Measurements from ENCODE around the gene FOXN1.
"Not testable (repeated sequence)": the region's sequence is repeated elsewhere in the genome, so short reads cannot be mapped to it uniquely, and the experiment has no call there.

The FOXN1 gene, protein sequence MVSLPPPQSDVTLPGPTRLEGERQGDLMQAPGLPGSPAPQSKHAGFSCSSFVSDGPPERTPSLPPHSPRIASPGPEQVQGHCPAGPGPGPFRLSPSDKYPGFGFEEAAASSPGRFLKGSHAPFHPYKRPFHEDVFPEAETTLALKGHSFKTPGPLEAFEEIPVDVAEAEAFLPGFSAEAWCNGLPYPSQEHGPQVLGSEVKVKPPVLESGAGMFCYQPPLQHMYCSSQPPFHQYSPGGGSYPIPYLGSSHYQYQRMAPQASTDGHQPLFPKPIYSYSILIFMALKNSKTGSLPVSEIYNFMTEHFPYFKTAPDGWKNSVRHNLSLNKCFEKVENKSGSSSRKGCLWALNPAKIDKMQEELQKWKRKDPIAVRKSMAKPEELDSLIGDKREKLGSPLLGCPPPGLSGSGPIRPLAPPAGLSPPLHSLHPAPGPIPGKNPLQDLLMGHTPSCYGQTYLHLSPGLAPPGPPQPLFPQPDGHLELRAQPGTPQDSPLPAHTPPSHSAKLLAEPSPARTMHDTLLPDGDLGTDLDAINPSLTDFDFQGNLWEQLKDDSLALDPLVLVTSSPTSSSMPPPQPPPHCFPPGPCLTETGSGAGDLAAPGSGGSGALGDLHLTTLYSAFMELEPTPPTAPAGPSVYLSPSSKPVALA

DNA sequence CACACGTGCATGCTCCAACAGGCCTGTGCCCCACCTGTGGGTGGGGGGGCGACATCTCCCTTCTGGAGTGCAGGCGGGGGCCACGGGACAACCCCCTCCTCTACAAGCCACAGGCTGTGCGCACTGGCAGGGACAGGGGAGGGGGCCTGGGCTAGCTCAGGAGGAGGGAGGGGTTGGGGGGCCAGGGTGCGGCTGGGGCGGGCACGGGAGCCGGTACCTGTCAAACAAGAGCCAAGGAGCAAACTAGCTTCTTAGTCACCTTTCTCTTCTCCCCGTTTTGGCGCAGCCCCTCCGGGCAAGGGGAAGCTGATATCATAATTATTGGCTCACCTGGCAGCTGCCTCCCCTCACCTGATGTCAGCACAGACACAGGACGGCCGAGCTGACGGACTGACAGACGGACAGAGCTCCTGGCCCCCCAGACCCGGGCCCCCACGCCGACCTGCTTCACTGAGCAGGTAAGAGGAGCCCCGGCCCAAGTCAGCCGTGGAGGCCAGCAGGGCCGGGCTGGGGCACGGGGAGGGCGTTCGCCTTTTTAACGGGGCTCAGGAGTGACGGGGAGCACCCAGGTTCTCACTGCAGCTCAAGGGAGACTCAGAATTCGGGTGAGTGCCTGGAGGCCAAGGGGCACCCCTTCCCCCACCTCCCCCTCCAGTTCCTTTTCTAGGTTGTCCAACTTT lies at the start of gene FOXN1:
FOXN1 (plus strand) TSS at position 363 of the 680 bp plus-strand sequence. CDS start 17,622 bp downstream, outside the sequence.
- DNase-seq: no peak

DNA sequence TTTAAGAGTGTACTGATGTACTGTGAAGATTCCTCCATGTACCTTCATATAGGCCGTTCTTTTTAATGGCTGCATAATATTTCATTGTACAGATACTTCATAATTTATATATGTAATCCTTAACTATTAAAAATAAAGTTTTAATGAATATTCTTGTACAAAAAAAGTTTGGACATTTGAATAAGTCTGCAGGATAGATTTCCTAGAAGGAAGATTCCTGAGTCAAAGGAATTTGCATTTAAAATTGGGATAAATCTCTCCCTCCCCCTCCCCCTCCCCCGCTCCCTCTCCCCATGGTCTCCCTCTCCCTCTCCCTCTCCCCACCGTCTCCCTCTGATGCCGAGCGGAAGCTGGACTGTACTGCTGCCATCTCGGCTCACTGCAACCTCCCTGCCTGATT lies 48.3 kb upstream of the FOXN1 start:
- no peak for DNase-seq

DNA sequence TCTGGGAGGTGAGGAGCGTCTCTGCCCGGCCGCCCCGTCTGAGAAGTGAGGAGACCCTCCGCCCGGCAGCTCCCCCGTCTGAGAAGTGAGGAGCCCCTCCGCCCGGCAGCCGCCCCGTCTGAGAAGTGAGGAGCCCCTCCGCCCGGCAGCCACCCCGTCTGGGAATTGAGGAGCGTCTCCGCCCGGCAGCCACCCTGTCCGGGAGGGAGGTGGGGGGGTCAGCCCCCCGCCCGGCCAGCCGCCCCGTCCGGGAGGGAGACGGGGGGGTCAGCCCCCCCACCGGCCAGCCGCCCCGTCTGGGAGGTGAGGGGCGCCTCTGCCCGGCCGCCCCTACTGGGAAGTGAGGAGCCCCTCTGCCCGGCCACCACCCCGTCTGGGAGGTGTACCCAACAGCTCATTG lies 47.3 kb upstream of the FOXN1 start:
- DNase-seq: not testable (repeated sequence)

DNA sequence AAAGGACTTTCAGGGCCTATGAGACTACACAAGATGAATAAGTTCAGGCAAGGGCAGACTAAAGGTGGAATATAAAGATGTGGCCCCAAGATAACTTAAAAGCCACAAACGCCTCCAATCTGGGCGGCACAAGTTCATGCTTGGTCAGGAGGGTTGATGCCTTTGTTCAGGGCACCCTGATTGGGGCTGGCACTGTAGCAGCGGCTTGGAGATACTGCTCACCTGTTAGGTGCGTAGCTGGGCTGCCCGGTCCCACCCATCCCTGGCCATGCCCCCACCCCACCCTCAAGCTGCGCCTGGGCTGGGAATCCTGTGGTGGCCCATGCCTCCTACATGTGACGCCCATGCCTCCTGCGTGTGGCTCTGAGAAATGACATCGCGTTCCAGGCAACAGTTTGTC lies 45.2 kb upstream of the FOXN1 start:
- DNase-seq: no peak

DNA sequence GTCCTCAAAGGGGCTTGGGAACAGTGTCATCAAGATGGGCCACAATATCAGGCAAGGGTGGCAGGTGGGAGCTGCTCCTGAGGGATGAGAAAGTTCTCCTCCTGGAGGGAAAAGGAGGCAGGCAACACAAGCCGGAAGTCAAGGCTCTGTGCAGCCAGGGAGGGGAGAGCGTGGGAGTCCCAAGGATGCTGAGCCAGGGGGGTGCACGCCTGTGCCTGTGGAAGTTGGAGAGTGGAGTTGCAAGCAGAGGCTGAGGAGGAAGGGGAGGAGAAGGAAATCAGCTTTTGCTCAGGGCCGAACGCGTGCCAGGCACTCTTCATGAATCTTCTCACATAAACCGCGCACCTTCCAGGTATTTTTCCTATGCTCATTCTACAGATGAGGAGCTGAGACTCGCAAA lies 40.1 kb upstream of the FOXN1 start:
- no peak for DNase-seq

DNA sequence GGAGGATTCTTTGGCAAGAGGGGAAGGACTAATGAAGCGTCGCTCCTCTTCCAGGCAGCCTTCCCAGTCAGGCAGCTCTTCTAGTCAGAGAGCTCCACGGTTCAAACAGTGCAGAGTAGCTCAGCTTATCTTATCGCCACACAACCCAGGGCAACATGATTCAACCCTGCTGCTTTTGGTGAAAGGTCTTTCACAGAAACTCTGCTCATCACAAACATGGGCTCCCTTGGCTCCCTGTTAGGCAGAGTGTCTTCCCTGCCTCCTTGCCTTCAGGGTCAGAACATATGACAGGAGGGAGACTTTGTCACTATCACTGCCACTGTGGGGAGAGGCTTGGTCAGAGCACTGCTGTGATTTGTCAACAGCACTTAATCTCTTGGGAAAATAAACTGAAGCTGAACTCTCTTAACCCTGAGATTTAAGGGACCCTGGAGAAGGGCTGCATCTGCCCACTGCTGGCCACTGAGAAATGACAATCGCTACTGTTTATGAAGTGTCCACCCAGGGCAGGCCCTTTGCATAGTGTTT lies 39.6 kb upstream of the FOXN1 start:
- DNase-seq: no peak

DNA sequence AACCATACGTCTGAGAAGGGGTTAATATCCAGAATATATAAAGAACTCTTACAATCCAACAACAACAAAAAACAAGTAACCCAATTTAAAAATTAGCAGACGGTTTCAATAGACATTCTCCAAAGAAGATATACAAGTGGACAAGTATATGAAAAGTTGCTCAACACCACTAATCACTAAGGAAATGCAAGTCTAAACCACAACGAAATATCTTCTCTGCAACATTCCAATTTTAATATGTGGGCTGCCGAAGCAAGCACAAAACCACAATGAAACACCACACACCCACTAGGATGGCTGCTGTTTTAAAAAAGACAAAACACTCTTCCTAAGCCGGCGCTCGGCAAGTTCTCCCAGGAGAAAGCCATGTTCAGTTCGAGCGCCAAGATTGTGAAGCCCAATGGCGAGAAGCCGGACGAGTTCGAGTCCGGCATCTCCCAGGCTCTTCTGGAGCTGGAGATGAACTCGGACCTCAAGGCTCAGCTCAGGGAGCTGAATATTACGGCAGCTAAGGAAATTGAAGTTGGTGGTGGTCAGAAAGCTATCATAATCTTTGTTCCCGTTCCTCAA lies 38.6 kb upstream of the FOXN1 start:
- DNase-seq: no peak

DNA sequence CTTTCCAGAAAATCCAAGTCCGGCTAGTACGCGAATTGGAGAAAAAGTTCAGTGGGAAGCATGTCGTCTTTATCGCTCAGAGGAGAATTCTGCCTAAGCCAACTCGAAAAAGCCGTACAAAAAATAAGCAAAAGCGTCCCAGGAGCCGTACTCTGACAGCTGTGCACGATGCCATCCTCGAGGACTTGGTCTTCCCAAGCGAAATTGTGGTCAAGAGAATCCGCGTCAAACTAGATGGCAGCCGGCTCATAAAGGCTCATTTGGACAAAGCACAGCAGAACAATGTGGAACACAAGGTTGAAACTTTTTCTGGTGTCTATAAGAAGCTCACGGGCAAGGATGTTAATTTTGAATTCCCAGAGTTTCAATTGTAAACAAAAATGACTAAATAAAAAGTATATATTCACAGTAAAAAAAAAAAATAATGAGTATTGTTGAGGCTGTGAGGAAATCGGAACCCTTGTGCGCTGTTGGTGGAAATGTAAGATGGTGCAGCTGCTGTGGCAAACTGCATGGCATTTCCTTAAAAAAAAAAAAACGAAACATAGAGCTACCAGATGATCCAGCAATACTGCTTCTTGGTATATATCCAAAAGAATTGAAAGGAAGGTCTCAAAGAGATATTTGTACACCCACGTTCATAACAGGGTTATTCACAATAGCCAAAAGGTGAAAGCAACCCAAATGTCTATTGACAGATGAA lies 38.0 kb upstream of the FOXN1 start:
- not testable (repeated sequence) for DNase-seq

DNA sequence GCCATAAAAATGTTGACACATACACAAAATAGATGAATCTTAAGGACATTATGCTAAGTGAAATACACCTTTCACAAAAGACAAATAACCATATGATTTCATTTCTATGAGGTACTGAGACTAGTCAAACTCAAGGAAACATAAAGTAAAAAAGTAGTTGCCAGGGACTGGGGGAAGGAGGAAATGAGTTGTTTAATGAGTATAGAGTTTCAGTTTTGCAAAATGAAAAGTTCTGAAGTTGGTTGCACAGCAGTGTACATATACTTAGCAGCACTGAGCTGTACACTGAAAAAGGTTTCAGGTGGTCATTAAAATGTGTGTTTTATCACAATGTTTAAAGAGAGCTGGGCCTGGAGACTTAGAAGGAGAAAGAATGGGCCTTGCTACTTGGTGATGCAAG lies 37.4 kb upstream of the FOXN1 start:
- DNase-seq: no peak

DNA sequence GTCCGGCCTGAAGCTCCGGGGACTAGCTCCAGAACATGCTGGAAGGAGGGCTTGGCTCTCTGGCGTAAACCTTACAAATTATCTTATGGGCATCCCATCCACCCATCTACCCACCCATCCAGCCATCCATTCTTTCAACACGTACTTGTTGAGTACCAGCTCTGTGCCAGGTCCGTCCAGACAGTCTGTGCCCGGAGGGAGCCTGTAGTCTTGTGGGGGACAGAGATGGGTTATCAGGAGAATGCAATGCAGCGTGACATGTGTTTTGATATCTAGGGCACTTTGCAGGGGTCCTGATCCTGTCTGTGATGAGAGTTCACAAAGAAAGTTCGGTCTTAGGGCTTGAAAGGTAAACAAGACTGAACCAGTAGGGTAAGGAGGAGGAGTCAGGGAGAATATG lies 36.8 kb upstream of the FOXN1 start:
- DNase-seq: no peak

DNA sequence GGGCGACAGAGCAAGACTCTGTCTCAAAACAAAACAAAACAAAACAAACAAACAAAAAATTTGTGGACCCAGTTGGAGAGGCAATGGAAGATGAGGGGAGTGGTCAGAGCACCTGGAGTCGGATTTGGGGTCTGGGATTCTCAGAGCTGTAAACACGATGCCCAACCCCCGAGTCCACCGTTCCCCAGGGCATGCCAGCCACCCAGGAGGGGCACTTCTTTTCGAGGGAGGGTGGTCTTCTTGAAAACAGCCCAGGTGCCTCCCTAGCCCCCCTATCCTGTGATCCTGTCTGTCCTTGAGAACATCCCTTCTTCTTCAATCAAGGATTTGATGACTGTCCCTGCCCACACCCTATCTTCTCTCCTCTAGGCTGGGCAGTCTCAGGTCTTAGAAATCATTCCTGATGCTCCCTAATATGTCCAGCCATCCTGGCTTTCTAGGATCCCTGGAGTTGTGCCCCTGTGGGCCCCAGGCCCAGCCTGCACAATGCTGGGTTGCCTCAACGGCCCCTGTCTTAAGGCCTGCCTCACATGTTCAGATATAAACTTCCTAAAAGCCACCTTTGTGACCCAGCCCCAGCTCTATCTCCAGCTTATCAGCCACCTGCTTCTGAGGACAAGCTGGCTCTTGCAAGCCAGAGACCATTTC lies 35.8 kb upstream of the FOXN1 start:
- no peak for DNase-seq

DNA sequence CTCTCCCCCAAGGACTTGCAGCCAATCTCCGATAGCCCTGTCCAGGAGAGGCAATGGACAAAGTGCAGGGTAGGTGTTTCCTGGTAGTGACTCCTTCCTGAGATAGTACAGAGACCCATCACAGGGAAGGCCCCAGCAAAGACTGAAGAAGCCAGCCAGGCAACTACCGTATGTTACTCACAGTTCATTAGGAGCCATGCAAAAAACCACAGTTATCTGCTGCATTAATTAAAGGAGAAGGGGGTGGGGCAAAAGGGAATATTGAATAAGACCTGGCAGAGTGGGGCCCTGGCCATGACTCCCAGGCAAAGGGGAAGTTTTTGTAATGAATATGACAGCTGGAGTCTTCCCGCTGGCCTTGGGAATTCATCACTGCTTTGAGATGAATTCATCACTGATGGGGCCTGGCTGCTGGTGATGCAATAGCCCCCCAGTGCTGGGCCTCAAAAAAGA lies 35.2 kb upstream of the FOXN1 start:
- no peak for DNase-seq

DNA sequence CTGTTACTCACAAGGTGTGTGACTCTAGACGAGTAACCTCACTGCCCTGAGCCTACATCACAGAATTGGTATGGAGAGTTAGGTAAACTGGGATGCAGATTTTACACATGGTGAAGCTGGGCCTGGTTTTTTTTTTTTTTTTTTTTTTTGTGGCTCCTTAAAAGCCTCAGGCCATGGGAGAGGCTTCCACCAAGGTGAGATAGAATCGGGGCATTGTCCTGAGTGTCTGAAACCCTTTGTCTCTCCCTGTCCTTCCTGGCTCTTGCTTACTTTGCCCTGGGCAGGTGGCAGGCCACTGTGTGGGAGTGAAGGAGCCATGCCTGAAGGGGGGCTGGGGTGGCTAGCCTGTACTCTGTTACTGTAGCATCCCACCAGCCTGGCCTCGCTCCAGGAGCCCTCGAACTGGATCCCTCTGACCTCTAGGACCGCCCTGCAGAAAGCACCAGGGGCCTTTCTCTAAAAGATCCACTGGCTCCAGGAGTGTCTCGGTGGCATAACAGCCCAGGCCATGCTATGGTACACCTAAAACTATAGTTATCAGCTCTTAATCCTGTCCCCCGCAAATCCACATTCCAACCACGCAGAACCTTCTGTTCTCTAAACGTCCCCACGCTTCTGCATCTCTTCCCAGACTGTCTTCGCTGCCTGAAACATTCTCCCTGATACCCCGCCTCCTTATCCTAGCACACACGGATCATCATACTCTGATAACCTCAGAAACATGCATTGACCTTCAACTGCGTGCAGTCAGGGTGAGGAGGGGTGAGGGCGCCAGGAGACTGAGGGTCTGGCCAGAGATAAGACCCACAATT lies 34.4 kb upstream of the FOXN1 start:
- DNase-seq: no peak

DNA sequence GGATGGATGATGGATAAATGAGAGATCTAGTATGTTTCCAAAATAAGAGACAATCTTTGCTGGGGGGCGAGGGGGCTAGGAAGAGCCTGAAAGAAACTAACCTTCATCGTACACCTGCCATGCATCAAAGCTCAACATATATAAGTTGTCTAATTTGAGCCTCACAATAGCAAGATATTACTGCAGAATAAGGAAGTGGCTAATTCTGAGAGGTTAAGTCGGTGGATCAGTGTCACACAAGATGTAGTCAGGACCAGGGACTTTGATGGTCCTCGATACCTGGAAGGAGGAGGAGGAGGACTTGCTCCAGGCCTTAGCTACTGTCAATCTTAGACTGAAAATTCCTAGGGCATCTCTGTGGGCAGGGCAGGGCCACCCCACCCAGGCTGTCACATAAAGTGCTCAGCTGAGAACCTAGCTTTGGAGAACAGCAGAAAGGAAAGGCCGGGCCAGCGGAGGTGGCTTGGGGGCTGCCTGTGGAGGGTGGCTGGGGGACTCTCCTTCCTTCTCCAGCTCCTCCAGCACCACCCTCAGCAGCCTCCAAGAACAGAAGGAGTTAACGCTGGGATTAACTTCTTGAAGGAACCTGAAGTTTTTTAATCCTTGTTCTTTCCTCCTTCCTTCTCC lies 33.2 kb upstream of the FOXN1 start:
- no peak for DNase-seq

DNA sequence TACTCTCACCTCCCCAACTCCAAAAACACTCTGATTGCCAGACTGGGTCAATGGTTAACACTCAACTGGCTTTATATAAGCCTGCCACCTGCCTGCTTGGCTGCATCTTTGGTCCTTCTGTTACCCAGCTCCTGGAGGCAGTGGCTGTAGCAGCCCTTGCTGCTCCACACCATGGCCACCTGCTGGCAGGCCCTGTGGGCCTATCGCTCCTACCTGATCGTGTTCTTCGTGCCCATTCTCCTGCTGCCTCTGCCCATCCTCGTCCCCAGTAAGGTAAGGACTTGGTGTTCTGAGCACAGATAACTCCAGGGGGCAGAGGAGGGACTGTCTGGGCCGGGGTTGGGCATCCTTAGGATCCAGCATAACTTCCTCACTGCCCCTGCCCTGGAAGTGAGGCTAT lies 32.6 kb upstream of the FOXN1 start, which contains the start of gene SLC13A2:
SLC13A2 (plus strand) TSS at position 103 of the 400 bp plus-strand sequence; CDS start at position 172, 69 bp downstream.
- no peak for DNase-seq

DNA sequence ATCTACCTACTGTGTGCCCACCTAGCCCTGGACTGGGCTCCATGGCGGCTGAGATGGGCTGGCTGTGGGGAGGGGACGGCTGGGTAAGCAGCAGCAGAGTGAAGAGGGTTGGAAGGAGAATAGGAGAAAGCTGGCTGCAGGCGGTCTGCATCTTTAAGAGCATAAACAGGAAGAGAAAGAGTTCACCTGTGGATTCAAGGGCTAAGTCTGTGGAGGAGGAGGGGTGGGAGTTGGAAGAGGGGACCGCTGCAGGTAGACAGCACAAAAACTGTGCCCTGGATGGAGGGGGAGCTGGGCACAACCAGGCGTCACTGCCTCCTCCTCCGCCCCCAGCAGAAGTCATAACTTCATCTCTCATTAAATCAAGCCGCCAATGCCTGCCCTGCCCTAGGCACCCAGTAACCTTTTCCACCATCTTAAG lies 32.0 kb upstream of the FOXN1 start:
- DNase-seq: no peak

DNA sequence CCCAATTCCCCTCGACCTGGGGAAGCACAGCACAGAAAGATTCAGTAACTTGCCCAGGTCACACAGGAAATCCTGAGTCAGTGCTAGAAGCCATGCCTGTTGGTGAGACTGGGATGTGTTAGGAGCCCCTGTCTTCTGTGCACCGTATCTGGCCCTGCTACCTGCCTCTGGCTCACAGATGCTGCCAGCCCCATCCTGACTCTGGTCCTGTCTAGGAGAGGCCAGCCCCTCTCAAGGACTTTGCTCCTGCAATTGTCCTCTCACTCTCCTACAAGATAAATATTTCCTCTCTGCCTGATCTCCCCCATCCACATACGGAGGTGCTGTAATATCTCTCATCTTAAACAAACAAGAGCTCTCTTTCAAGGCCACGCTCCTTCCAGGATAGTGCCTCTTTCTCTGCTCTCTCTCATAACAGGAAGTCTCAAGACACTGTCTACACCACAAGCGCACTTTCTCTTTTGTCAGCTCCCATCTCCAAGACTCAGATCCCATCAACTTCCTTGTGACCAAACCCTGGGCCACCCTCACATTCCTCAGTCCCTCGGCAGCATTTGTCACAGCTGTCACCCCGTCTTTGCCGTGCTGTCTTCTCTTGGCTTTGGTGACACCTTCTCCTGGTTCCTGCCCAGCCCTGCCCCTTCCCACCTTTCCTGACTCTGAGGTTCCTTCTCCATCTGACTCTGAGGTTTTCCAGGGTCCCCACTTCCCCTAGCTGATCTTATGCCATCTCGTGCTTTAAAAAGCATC lies 30.8 kb upstream of the FOXN1 start:
- DNase-seq: no peak

DNA sequence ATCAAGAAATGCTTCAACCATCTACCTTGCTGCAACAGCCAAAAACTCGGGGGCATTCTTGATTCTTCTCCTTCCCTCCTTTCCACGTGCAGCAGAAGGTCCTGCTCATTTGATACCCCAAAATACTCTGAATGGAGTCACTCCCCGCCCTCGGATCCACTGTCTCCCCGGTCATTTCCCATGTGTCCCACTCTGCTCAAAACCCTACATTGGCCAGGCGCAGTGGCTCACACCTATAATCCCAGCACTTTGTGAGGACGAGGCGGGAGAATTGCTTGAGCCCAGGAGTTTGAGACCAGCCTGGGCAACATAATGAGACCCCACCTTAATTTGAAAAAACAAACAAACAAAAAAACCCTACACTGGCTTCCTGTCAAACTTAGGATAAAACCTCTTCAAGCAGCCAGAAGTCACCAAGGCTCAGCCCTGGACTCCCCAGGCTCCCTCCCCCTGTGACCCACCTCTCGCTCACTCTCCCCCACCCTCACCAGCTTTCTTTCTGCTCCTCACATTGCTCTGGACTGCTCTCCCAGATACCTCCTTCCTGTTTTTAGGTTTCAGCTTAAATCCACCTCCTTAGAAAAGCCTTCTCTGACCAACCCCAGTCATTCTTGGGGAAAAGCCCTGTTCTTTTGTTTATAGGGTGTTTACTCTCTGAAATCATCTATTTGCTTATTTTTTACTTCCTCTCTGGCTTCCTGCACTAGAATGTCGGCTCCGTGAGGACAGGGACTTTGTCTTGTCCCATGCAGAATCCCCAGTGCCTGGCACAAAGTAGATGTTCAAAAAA lies 29.9 kb upstream of the FOXN1 start:
- DNase-seq: no peak

DNA sequence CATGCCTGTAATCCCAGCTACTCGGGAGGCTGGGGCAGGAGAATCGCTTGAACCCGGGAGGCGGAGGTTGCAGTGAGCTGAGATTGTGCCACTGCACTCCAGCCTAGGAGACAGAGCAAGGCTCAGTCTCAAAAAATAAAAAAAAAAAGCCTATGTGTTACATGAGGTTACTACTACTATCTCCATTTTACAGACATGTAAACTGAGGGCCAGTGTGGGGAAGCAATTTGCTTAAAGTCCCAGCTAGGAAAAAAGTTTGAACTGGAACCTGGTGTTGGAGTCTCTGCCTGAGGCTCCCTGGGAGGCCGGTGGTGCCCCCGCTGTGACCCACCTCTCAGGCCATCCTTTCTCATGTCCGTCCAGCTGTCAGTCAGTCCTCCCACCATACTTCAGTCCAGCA lies 28.2 kb upstream of the FOXN1 start:
- no peak for DNase-seq

Data from NCI-H1436 (cell line).